T-helper 1 cell (primary cell): ENCODE data around the gene ARRB1.

Experiments
- DNase-seq, 5 donors: peaks; one replicate each; pipeline ENCODE4 v3.0.0-alpha.2; 2012 to 2020

ARRB1 gene

GRCh38 chr11:75246671-75247350 lies 104.7 kb downstream of the ARRB1 start:
- DNase-seq = peak in 1 of 5 donors; percentile 2

- DNase-seq = peak in 1 of 5 donors; percentile 5
Measured at GRCh38 chr11:75246006-75246670, 105.3 kb downstream of the ARRB1 start.

- DNase-seq = peak in 1 of 5 donors; percentile 3
Measured at GRCh38 chr11:75245356-75246005, 106.0 kb downstream of the ARRB1 start.

- peak in 1 of 5 donors; percentile 2 for DNase-seq
Measured at GRCh38 chr11:75244052-75244814, 107.2 kb downstream of the ARRB1 start.

- DNase-seq = peak in 1 of 5 donors; percentile 8
Measured at GRCh38 chr11:75242722-75243600, 108.5 kb downstream of the ARRB1 start.

- DNase-seq = peak in 1 of 5 donors; percentile 13
Measured at GRCh38 chr11:75241906-75242644, 109.4 kb downstream of the ARRB1 start.

GRCh38 chr11:75241036-75241905 lies 110.2 kb downstream of the ARRB1 start:
- peak; percentile 67 to 83 (median 77) for DNase-seq

- DNase-seq = no peak
Measured at GRCh38 chr11:75240311-75241035, 111.0 kb downstream of the ARRB1 start, which contains the start of gene TPBGL. TSS of gene TPBGL (plus strand) at chr11:75240774. CDS start at chr11:75241050, 276 bp downstream.

- no peak for DNase-seq
Measured at GRCh38 chr11:75239531-75240290, 111.8 kb downstream of the ARRB1 start.

GRCh38 chr11:75238595-75239440 lies 112.6 kb downstream of the ARRB1 start:
- DNase-seq = no peak

GRCh38 chr11:75237050-75237449 lies 114.4 kb downstream of the ARRB1 start:
- DNase-seq = no peak

- no peak for DNase-seq
Measured at GRCh38 chr11:75236062-75236461, 115.4 kb downstream of the ARRB1 start.

- no peak for DNase-seq
Measured at GRCh38 chr11:75233754-75234172, 117.7 kb downstream of the ARRB1 start.

GRCh38 chr11:75230621-75231020 lies 120.8 kb downstream of the ARRB1 start:
- no peak for DNase-seq

GRCh38 chr11:75229466-75229865 lies 122.0 kb downstream of the ARRB1 start:
- no peak for DNase-seq

GRCh38 chr11:75225794-75226193 lies 125.7 kb downstream of the ARRB1 start:
- no peak for DNase-seq

- DNase-seq = no peak
Measured at GRCh38 chr11:75223954-75224643, 127.4 kb downstream of the ARRB1 start.
